Activated CD8-positive, alpha-beta memory T cell treated with anti-CD3 and anti-CD28 coated beads, Interleukin-2, amount 10 ng/mL, durations not matched to agents 7 days and 5 days (primary cell): ENCODE results near the gene PARVG. TPM values are rescaled to one million over a fixed set of nuclear protein-coding genes. Genes with fewer than 3 reads are reported as not detected.

ENCODE experiments used
- ATAC-seq: fragments of 150-1000 bp; cut with Tn5 transposase; one replicate; pipeline ENCODE4 v1.10.0; 2021; ENCODE audit warnings: moderate library complexity
- CTCF ChIA-PET: fragments of 350-600 bp; sonication (Branson Sonifier 250); formaldehyde crosslinking; loops from one replicate; lab custom pipeline; 2021; ENCODE audit warnings: antibody characterized with exemption; lab: Charles Lee
- DNase-seq: peaks from one replicate; pipeline ENCODE4 v3.0.0-alpha.2; 2020
- H3K27ac Mint-ChIP-seq: one replicate; pipeline ENCODE4 v1.8.0; 2021; ENCODE audit warnings: mild to moderate bottlenecking, mixed read lengths
- H3K27me3 Mint-ChIP-seq: one replicate; pipeline ENCODE4 v1.8.0; 2021; ENCODE audit warnings: mixed read lengths
- H3K36me3 Mint-ChIP-seq: one replicate; pipeline ENCODE4 v1.8.0; 2021; ENCODE audit warnings: mild to moderate bottlenecking, mixed read lengths
- H3K4me1 Mint-ChIP-seq: one replicate; pipeline ENCODE4 v1.8.0; 2021; ENCODE audit warnings: mixed read lengths
- H3K4me3 Mint-ChIP-seq: one replicate; pipeline ENCODE4 v1.8.0; 2021; ENCODE audit warnings: mild to moderate bottlenecking, moderate library complexity, mixed read lengths
- H3K9me3 Mint-ChIP-seq: one replicate; pipeline ENCODE4 v1.8.0; 2022; ENCODE audit warnings: low read depth, mixed read lengths
- total RNA-seq, 2 experiments: library from RNA; stranded (reverse); gene quantifications; one replicate each; pipeline ENCODE4 v1.2.3, GENCODE V29; 2021

PARVG gene
- total RNA-seq, 2 experiments from 2014 or later: 125 to 170 TPM

GRCh38 chr22:44160421-44160820 is 20.3 kb upstream of the PARVG start:
- CTCF ChIA-PET: no interaction called here
- peaks cover 4% of the 10 kb centered on the region for H3K36me3 Mint-ChIP-seq
- H3K27ac Mint-ChIP-seq: no peak overlapping the region
- no peak overlapping the region for H3K4me3 Mint-ChIP-seq
- no peaks in the 10 kb centered on the region for H3K9me3 Mint-ChIP-seq
- H3K4me1 Mint-ChIP-seq: no peaks in the 10 kb centered on the region
- no peak for ATAC-seq
- DNase-seq: no peak
- no peaks in the 10 kb centered on the region for H3K27me3 Mint-ChIP-seq

GRCh38 chr22:44161673-44162072 is 19.1 kb upstream of the PARVG start:
- no peaks in the 10 kb centered on the region for H3K27me3 Mint-ChIP-seq
- H3K4me1 Mint-ChIP-seq: no peaks in the 10 kb centered on the region
- CTCF ChIA-PET: no interaction called here
- ATAC-seq (no peak), DNase-seq (no peak)
- no peak overlapping the region for H3K4me3 Mint-ChIP-seq
- peaks cover 4% of the 10 kb centered on the region for H3K36me3 Mint-ChIP-seq
- H3K9me3 Mint-ChIP-seq: no peaks in the 10 kb centered on the region
- H3K27ac Mint-ChIP-seq: no peak overlapping the region

- ATAC-seq (no peak), DNase-seq (no peak)
- Mint-ChIP-seq H3K9me3 (no peaks in the 10 kb centered on the region), H3K36me3 (peaks cover 1% of the 10 kb centered on the region), H3K27me3 (no peaks in the 10 kb centered on the region), H3K4me3 (no peak overlapping the region), H3K4me1 (no peaks in the 10 kb centered on the region), H3K27ac (no peak overlapping the region)
- CTCF ChIA-PET: no interaction called here
Observed at GRCh38 chr22:44162960-44163359, 17.8 kb upstream of the PARVG start.

DNA sequence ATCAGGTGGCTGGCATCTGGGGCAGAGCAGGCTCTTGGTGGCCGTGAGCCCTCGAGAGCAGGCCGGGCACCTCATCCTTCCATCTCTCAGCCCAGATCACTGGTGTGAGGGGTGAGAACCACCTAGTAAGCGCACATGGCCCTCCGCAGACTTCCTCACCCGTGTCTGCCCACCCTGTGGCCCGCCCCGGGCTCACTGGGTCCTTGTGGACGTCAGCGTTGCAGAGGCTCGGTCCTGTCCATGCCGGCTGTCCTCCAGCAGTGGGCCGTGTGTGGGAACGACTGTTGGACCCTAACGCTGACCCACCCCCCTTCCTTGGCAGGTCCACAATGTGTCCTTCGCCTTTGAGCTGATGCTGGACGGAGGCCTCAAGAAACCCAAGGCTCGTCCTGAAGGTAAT is 17.2 kb upstream of the PARVG start:
- Mint-ChIP-seq H3K27ac (no peak overlapping the region), H3K36me3 (no peaks in the 10 kb centered on the region), H3K9me3 (no peaks in the 10 kb centered on the region), H3K4me1 (no peaks in the 10 kb centered on the region), H3K4me3 (no peak overlapping the region), H3K27me3 (no peaks in the 10 kb centered on the region)
- DNase-seq: no peak
- CTCF ChIA-PET: no interaction called here
- no peak for ATAC-seq

DNA sequence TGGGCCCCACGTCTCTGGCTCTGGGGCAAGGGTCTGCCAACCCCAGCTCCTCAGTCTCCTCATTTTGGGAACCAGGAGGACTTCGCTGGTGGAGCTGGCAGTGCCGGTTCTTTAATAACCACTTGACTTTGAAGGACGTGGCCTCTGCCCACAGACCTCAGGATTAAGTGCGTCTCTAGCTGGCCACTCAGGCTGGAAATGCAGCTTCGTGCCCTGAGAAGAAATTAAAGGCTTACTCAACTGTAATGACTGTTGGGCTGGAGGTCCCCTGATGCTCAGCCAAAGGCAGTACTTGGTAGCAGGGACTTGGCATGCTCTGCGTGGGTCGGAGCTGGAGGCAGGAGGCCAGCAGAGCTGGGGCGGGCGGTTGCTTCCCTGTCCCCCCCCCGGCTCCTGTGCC is 16.7 kb upstream of the PARVG start:
- ATAC-seq: no peak
- Mint-ChIP-seq H3K4me1 (no peaks in the 10 kb centered on the region), H3K27ac (no peak overlapping the region), H3K9me3 (no peaks in the 10 kb centered on the region), H3K4me3 (no peak overlapping the region), H3K36me3 (no peaks in the 10 kb centered on the region), H3K27me3 (no peaks in the 10 kb centered on the region)
- DNase-seq: no peak
- CTCF ChIA-PET: no interaction called here

DNA sequence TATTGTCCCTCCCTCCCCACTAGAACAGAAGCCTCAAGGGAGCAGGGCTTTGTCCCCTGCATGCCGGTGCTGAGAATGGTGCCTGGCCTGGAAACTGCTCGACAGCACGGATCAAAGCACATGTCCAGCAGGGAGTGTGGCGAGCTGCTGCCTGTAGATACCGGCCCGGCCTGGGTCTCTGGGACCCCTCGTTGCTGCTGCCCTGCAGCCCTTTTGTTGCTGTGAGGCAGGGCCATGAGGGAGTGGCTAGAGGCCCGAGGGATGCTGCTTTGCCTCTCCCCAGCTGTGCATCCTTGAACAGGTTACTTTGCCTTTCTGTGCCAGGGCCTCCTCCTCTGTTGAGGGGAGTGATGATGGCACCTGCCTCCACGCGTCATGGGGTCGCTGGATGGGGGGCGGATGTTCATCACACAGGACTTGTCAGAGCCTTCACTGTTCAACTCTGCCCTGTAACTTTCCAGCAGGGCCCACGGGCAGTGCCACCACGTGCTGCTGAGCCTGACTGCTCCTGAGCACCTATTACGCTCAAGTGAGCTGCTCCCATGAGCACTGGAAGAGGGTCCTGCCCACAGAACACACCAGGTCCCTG is 15.3 kb upstream of the PARVG start:
- CTCF ChIA-PET: no interaction called here
- no peak overlapping the region for H3K27ac Mint-ChIP-seq
- H3K4me1 Mint-ChIP-seq: no peaks in the 10 kb centered on the region
- H3K36me3 Mint-ChIP-seq: no peaks in the 10 kb centered on the region
- no peak overlapping the region for H3K4me3 Mint-ChIP-seq
- no peak for DNase-seq
- H3K27me3 Mint-ChIP-seq: no peaks in the 10 kb centered on the region
- no peaks in the 10 kb centered on the region for H3K9me3 Mint-ChIP-seq
- ATAC-seq: no peak

DNA sequence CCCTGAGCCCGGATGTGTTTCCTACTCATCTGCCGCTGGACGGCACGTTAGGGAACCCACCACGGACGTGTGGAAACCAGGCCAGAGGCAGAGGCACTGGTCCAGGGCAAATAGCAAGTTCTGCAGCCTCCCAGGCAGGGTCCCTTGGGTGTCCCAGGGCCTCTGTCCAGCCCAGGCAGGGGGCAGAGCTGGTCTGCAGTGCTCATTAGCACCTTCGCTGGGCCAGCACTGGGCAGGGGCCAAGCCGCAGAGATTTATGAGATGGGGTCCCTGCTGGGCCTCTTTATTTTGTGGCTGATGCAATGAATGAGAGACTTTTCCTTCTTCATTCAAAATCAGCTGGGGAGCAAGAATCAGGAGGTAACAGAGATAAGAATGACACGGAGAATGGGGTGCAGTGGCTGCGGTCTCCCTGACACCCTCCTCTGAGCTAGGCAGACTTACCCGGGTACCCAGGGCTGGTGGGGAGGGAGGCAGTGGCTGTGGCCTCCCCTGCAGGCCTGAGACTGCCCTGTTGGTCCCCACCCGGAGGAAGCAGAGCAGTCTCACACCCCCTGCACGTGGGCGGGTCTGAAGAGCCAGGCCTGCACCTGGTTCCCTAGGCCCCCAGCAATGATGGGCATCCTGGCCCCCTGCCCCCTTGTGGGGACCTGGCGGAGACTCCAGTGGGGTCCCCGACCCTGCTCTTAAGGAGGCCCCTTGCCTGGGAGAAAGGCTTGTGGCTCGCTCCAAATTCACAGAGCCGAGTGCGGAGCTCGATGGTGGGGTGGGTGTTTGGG is 14.0 kb upstream of the PARVG start:
- Mint-ChIP-seq H3K9me3 (no peaks in the 10 kb centered on the region), H3K4me3 (no peak overlapping the region), H3K4me1 (no peaks in the 10 kb centered on the region), H3K27ac (no peak overlapping the region), H3K27me3 (no peaks in the 10 kb centered on the region), H3K36me3 (no peaks in the 10 kb centered on the region)
- ATAC-seq: no peak
- no peak for DNase-seq
- CTCF ChIA-PET: no interaction called here

- H3K27ac Mint-ChIP-seq: no peak overlapping the region
- H3K9me3 Mint-ChIP-seq: no peaks in the 10 kb centered on the region
- H3K27me3 Mint-ChIP-seq: no peaks in the 10 kb centered on the region
- no peak for DNase-seq
- H3K4me1 Mint-ChIP-seq: no peaks in the 10 kb centered on the region
- no peak for ATAC-seq
- CTCF ChIA-PET: no interaction called here
- no peak overlapping the region for H3K4me3 Mint-ChIP-seq
- H3K36me3 Mint-ChIP-seq: no peaks in the 10 kb centered on the region
Observed at GRCh38 chr22:44167501-44167900, 13.2 kb upstream of the PARVG start.

- no peak for DNase-seq
- CTCF ChIA-PET: no interaction called here
- Mint-ChIP-seq H3K36me3 (no peaks in the 10 kb centered on the region), H3K9me3 (no peaks in the 10 kb centered on the region), H3K27ac (no peak overlapping the region), H3K4me3 (no peak overlapping the region), H3K27me3 (no peaks in the 10 kb centered on the region), H3K4me1 (no peaks in the 10 kb centered on the region)
- ATAC-seq: no peak
Observed at GRCh38 chr22:44168206-44168605, 12.5 kb upstream of the PARVG start.

DNA sequence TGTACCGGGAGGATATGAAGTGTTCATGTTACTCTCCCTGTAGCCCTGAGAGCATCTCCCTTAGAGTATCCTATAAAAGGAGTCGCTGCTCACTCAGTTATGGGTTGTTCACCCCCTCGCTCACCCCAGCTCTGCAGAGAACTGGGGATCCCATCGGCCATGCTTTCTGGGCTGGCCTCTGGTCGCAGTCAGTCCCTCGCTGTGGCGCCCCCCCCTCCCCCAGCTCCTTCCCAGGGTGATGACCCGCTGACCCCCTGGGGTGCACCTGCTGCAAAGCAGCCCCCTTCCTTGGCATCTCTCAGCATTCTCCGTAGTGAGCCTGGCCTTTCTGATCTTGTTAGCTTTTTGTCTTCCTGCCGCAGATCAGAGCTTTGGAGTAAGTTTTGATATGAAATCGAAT is 10.3 kb upstream of the PARVG start:
- Mint-ChIP-seq H3K27ac (no peak overlapping the region), H3K9me3 (no peaks in the 10 kb centered on the region), H3K36me3 (no peaks in the 10 kb centered on the region), H3K27me3 (no peaks in the 10 kb centered on the region), H3K4me1 (no peaks in the 10 kb centered on the region), H3K4me3 (no peak overlapping the region)
- no peak for ATAC-seq
- no peak for DNase-seq
- CTCF ChIA-PET: no interaction called here

GRCh38 chr22:44171561-44171960 is 9.2 kb upstream of the PARVG start:
- Mint-ChIP-seq H3K4me3 (no peak overlapping the region), H3K4me1 (no peaks in the 10 kb centered on the region)
- CTCF ChIA-PET: no interaction called here

DNA sequence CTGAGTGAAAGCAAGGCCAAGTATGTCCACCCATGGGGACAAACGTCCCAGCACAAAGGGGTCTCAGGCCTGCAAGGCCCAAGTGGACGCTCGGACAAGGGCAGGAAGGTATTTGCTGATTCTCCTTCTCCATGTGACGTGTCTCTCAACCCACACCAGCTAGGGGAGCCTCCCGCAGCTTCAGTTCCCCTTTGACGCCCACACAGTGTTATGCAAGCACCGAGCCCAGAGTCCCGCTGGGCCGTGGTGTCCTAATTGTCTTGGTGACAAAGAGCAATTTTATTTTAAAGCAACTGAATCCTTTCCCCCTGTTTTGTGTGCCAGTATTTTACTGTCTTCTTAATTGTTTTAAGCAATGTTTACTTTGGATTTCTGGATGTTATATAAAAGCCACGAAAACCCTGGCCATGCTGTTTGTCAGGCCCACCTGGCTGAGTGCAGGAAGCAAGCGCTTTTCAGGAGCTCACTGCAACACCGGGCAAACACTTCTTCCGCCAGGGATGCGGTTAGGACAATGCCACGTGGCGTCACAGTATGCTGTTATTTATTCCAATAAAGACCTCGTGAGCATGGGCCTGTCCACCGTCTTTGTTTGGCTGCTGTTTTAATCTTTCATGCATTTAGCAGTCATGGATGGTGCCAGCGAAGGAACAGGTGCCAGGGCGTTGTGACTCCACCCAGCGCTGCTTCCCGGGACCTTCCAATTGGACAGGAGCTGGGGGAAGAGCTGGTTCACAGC is 8.2 kb upstream of the PARVG start:
- ATAC-seq (no peak), DNase-seq (no peak)
- CTCF ChIA-PET: no interaction called here
- H3K4me3 Mint-ChIP-seq: no peak overlapping the region
- no peaks in the 10 kb centered on the region for H3K9me3 Mint-ChIP-seq
- no peaks in the 10 kb centered on the region for H3K4me1 Mint-ChIP-seq
- no peaks in the 10 kb centered on the region for H3K27me3 Mint-ChIP-seq
- no peaks in the 10 kb centered on the region for H3K36me3 Mint-ChIP-seq
- H3K27ac Mint-ChIP-seq: no peak overlapping the region

More at GRCh38 chr22:44171561-44171960, 9.2 kb upstream of the PARVG start:
- no peaks in the 10 kb centered on the region for H3K27me3 Mint-ChIP-seq
- no peaks in the 10 kb centered on the region for H3K36me3 Mint-ChIP-seq
- DNase-seq (no peak), ATAC-seq (no peak)
- H3K27ac Mint-ChIP-seq: no peak overlapping the region
- no peaks in the 10 kb centered on the region for H3K9me3 Mint-ChIP-seq

DNA sequence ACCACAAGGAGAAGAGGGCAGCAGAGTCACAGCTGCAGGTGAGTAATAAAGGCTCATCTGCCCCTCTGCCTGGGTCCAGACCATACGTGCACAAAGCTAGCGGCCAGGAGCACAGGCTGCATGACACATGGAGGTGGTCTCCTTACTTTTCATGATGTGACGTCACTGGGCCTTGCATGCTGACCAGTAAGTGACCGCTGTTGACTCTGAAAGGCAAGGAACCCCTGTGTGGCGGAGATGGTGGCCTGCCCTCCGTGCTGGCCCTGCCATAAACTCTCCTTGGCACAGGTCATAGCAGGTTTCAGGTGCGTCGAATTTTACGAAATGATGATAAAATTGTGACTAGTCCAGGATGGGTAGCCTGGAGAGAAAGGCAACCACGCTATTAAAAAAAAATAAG is 7.6 kb upstream of the PARVG start:
- no peaks in the 10 kb centered on the region for H3K36me3 Mint-ChIP-seq
- CTCF ChIA-PET: no interaction called here
- DNase-seq (no peak), ATAC-seq (no peak)
- no peaks in the 10 kb centered on the region for H3K27me3 Mint-ChIP-seq
- no peaks in the 10 kb centered on the region for H3K9me3 Mint-ChIP-seq
- H3K4me1 Mint-ChIP-seq: no peaks in the 10 kb centered on the region
- no peak overlapping the region for H3K4me3 Mint-ChIP-seq
- no peak overlapping the region for H3K27ac Mint-ChIP-seq

DNA sequence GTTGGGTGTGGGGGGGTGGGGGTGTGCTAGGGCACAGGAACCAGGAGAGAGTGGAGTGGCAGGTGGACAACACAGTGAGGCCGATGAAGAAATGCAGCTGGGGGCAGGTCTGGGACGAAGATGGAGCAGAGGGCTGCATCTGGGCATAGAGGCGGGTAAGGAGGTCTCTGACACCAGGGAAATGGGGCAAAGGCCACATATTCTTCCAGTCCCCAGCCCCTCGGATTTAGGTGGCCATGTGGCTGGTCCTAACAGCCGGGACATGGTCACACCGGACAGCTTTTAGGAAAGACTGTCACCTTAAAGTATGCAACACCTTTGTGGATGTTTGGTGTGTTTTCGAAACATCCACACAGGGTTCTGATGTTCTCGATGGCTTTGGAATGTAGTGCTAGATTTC is 5.0 kb upstream of the PARVG start:
- H3K4me3 Mint-ChIP-seq: no peak overlapping the region
- ATAC-seq: no peak

More for the DNA sequence above, 5.0 kb upstream of the PARVG start:
- CTCF ChIA-PET: no interaction called here
- Mint-ChIP-seq H3K27ac (no peak overlapping the region), H3K4me1 (peaks cover 6% of the 10 kb centered on the region), H3K36me3 (no peaks in the 10 kb centered on the region), H3K27me3 (peaks cover 5% of the 10 kb centered on the region), H3K9me3 (no peaks in the 10 kb centered on the region)
- DNase-seq: no peak
